Thyroid gland (tissue), 4 donors: ENCODE data around the gene KRT36. TPM values are rescaled to one million over a fixed set of nuclear protein-coding genes. Genes with fewer than 3 reads are reported as not detected.

ENCODE experiments used
- DNase-seq, 2 donors: peaks; one replicate each; pipeline ENCODE4 v3.0.0-alpha.2; 2019
- H3K27ac ChIP-seq, 3 donors: fragments of 200-600 bp; sonication (generic); 1 replicate in 2 of 3; 2 replicates in 1 of 3; pipeline ENCODE4 v1.5.1; 2016 to 2019; ENCODE audit warnings: mild to moderate bottlenecking in 1 of 3, moderate library complexity in 1 of 3
- H3K27me3 ChIP-seq: fragments of 200-600 bp; sonication (generic); one replicate; pipeline ENCODE4 v1.5.1; 2019
- H3K36me3 ChIP-seq, 2 donors: fragments of 200-600 bp; sonication (generic); one replicate each; pipeline ENCODE4 v1.5.1; 2016 to 2019
- H3K4me1 ChIP-seq, 2 donors: fragments of 200-600 bp; sonication (generic); one replicate each; pipeline ENCODE4 v1.5.1; 2017 to 2019
- H3K4me3 ChIP-seq, 3 donors: fragments of 200-600 bp; sonication (generic); replicated peaks in 1 of 3; 1 replicate in 2 of 3; 2 replicates in 1 of 3; pipeline ENCODE4 v1.5.1; 2016; ENCODE audit warnings: mild to moderate bottlenecking in 1 of 3
- H3K9me3 ChIP-seq: fragments of 200-600 bp; sonication (generic); one replicate; pipeline ENCODE4 v1.5.1; 2017
- CTCF ChIP-seq, 6 experiments: fragments of 200-600 bp in 3 of 6; fragments of 450-650 bp in 3 of 6; sonication (generic) in 3 of 6; IDR thresholded peaks; one replicate each; pipeline ENCODE4 v1.5.1; 2016 to 2019; ENCODE audit warnings: antibody characterized with exemption in 6 of 6, mild to moderate bottlenecking in 2 of 6, inconsistent platforms in 1 of 6, moderate library complexity in 1 of 6
- POLR2A ChIP-seq, 2 donors: fragments of 450-650 bp; IDR thresholded peaks; one replicate each; pipeline ENCODE4 v1.6.1; 2017; ENCODE audit warnings: antibody characterized with exemption in 2 of 2, mild to moderate bottlenecking in 2 of 2, moderate library complexity in 1 of 2
- WGBS, 2 donors: methylation state at CpG; one replicate each; pipeline ENCODE4 v1.1.5; 2017; 5-methylcytosine and 5-hydroxymethylcytosine counted together
- intact Hi-C: fragments of 100-400 bp; cut with DNase I; formaldehyde crosslinking; loops from one replicate; pipeline ENCODE4 v1.15.1; 2023
- total RNA-seq, 4 donors: library from RNA; depleted of rRNA; stranded (reverse); fragments of >200 nt; gene quantifications; one replicate each; pipeline ENCODE4 v1.2.3, GENCODE V29; 2016

The KRT36 gene
- total RNA-seq, 4 donors from 2014 or later: not detected

GRCh38 chr17:41486809-41487530, 2.7 kb downstream of the KRT36 start:
- no peak for DNase-seq
- H3K36me3 ChIP-seq: no peaks in the 10 kb centered on the region
- H3K4me3 ChIP-seq: no peak overlapping the region
- H3K27ac ChIP-seq: no peak overlapping the region
- H3K4me1 ChIP-seq: peaks cover 12 to 22% of the 10 kb centered on the region in 2 donors
- no peaks in the 10 kb centered on the region for H3K27me3 ChIP-seq
- TF ChIP-seq POLR2A (IDR thresholded peaks at IDR 0.05) (no peak), CTCF (IDR thresholded peaks at IDR 0.05) (peak in 1 of 6 experiments; percentile 26)
- WGBS, 2 donors: 78% methylated on average over 26 of the region's 29 CpGs
- intact Hi-C loops: no loop called here
- H3K9me3 ChIP-seq: no peaks in the 10 kb centered on the region

- intact Hi-C loops: no loop called here
- Histone ChIP-seq H3K4me3 (no peak overlapping the region), H3K27ac (no peak overlapping the region), H3K9me3 (no peaks in the 10 kb centered on the region), H3K4me1 (peaks cover 12 to 22% of the 10 kb centered on the region in 2 donors), H3K36me3 (no peaks in the 10 kb centered on the region), H3K27me3 (no peaks in the 10 kb centered on the region)
- TF ChIP-seq CTCF (IDR thresholded peaks at IDR 0.05) (no peak), POLR2A (IDR thresholded peaks at IDR 0.05) (no peak)
- 92 to 94% methylated on average over 13 of the region's 13 CpGs for WGBS, 2 donors
- no peak for DNase-seq
Measured at GRCh38 chr17:41486316-41486715, 3.4 kb downstream of the KRT36 start.

- H3K36me3 ChIP-seq: no peaks in the 10 kb centered on the region
- H3K9me3 ChIP-seq: no peaks in the 10 kb centered on the region
- no peak for TF ChIP-seq CTCF (IDR thresholded peaks at IDR 0.05)
- TF ChIP-seq POLR2A (IDR thresholded peaks at IDR 0.05): no peak
- H3K4me1 ChIP-seq: peaks cover 12 to 22% of the 10 kb centered on the region in 2 donors
- intact Hi-C loops: no loop called here
- DNase-seq: peak; percentile 66 to 74
- WGBS, 2 donors: 62 to 70% methylated on average over 8 of the region's 8 CpGs
- no peaks in the 10 kb centered on the region for H3K27me3 ChIP-seq
- H3K27ac ChIP-seq: peak overlapping the region in 1 of 3 donors; percentile 36
- H3K4me3 ChIP-seq: no peak overlapping the region
Measured at GRCh38 chr17:41484920-41485904, 4.5 kb downstream of the KRT36 start.

GRCh38 chr17:41483991-41484826, 5.5 kb downstream of the KRT36 start:
- Histone ChIP-seq H3K27me3 (no peaks in the 10 kb centered on the region), H3K27ac (peak overlapping the region in 1 of 3 donors; percentile 36), H3K4me3 (no peak overlapping the region), H3K4me1 (peaks cover 12 to 22% of the 10 kb centered on the region in 2 donors), H3K36me3 (no peaks in the 10 kb centered on the region), H3K9me3 (no peaks in the 10 kb centered on the region)
- WGBS, 2 donors: 49 to 60% methylated on average over 6 to 7 of the region's 7 CpGs
- TF ChIP-seq POLR2A (IDR thresholded peaks at IDR 0.05): no peak
- no peak for TF ChIP-seq CTCF (IDR thresholded peaks at IDR 0.05)
- intact Hi-C loops: no loop called here
- peak; percentile 88 to 91 for DNase-seq
